A549 (cell line): ENCODE results near the gene SLAMF8. TPM values are rescaled to one million over a fixed set of nuclear protein-coding genes. Genes with fewer than 3 reads are reported as not detected.

ENCODE experiments used
- ATAC-seq, 2 experiments: fragments of 200-7000 bp in 1 of 2; fragments of >200 bp in 1 of 2; cut with Nextera tagmentation in 1 of 2; cut with Tn5 transposase in 1 of 2; 3 replicates each; pipeline versions ENCODE4 v1.8.0 to v1.9.1; 2018 to 2020; ENCODE audit warnings: mild to moderate bottlenecking in 1 of 2, moderate library complexity in 1 of 2
- CTCF ChIA-PET: fragments of 300-600 bp; sonication (Branson Sonifier 250); formaldehyde crosslinking; extraction: SDS; loops from one replicate; lab custom pipeline; 2021; ENCODE audit warnings: antibody characterized with exemption, inconsistent platforms; lab: Yijun Ruan, JAX
- POLR2A ChIA-PET: fragments of 350-600 bp; formaldehyde crosslinking; extraction: SDS; loops from one replicate; lab custom pipeline; 2021; ENCODE audit warnings: antibody characterized with exemption, inconsistent platforms; lab: Yijun Ruan, JAX
- DNase-seq, 2 experiments: peaks; one replicate each; pipeline versions ENCODE4 v3.0.0 to v3.0.0-alpha.2; 2011 to 2016; ENCODE audit warnings: low read depth in 1 of 2, low spot score in 1 of 2
- FAIRE-seq: peaks from 2 replicates; lab custom pipeline; 2011; peaks lifted over from hg19 to GRCh38; lab: Jason Lieb, UNC
- H3K27ac ChIP-seq, 2 experiments: fragments of >200 bp; sonication (Bioruptor Twin); formaldehyde crosslinking; 3 replicates each; pipeline ENCODE4 v1.5.1; 2016 to 2017
- H3K4me1 ChIP-seq: fragments of >200 bp; sonication (Bioruptor Twin); formaldehyde crosslinking; 3 replicates; pipeline ENCODE4 v1.6.1; 2016
- H3K4me2 ChIP-seq: fragments of >200 bp; sonication (Bioruptor Twin); formaldehyde crosslinking; 3 replicates; pipeline ENCODE4 v1.6.1; 2016
- H3K4me3 ChIP-seq: fragments of >200 bp; sonication (Bioruptor Twin); formaldehyde crosslinking; 3 replicates; pipeline ENCODE4 v1.5.1; 2016
- H3K9me3 ChIP-seq: fragments of >200 bp; sonication (Bioruptor Twin); formaldehyde crosslinking; 3 replicates; pipeline ENCODE4 v1.6.1; 2016
- ATOH8 ChIP-seq: fragments of 250-450 bp; sonication (Bioruptor Pico); IDR thresholded peaks from 2 replicates; pipeline ENCODE4 v1.5.0; 2020; ENCODE audit warnings: low read depth, mild to moderate bottlenecking, moderate library complexity
- BCL3 ChIP-seq: fragments of >200 bp; sonication (Bioruptor Twin); formaldehyde crosslinking; IDR thresholded peaks from 3 replicates; pipeline ENCODE4 v1.6.1; 2016
- CBX2 ChIP-seq: fragments of 200-600 bp; sonication (generic); IDR thresholded peaks from 2 replicates; pipeline ENCODE4 v1.6.1; 2016; ENCODE audit warnings: low read depth, mild to moderate bottlenecking, borderline replicate concordance
- CHD4 ChIP-seq: fragments of 200-600 bp; sonication (generic); IDR thresholded peaks from 2 replicates; pipeline ENCODE4 v1.6.1; 2016; ENCODE audit warnings: antibody characterized with exemption, mild to moderate bottlenecking, borderline replicate concordance
- CTCF ChIP-seq: fragments of >200 bp; sonication (Bioruptor Twin); formaldehyde crosslinking; IDR thresholded peaks from 3 replicates; pipeline ENCODE4 v1.5.1; 2016
- E2F6 ChIP-seq: IDR thresholded peaks from 2 replicates; pipeline ENCODE4 v1.6.1; 2012; ENCODE audit warnings: low read depth, borderline replicate concordance
- EHF ChIP-seq: fragments of 250-450 bp; sonication (Bioruptor Pico); IDR thresholded peaks from 2 replicates; pipeline ENCODE4 v1.5.0; 2020; ENCODE audit warnings: mild to moderate bottlenecking
- EP300 ChIP-seq, 2 experiments: fragments of >200 bp; sonication (Bioruptor Twin); formaldehyde crosslinking; IDR thresholded peaks; 2 replicates in 1 of 2; 3 replicates in 1 of 2; pipeline ENCODE4 v1.6.1; 2016 to 2017
- FOXS1 ChIP-seq: fragments of 250-450 bp; sonication (Bioruptor Pico); IDR thresholded peaks from 2 replicates; pipeline ENCODE4 v1.5.0; 2020; ENCODE audit warnings: mild to moderate bottlenecking, moderate library complexity
- HDAC2 ChIP-seq: fragments of 200-600 bp; sonication (generic); IDR thresholded peaks from 2 replicates; pipeline ENCODE4 v1.6.1; 2016
- HES2 ChIP-seq: fragments of >200 bp; sonication (Bioruptor Twin); formaldehyde crosslinking; IDR thresholded peaks from 2 replicates; pipeline ENCODE4 v1.6.1; 2016
- HOXA7 ChIP-seq: fragments of 250-450 bp; sonication (Bioruptor Pico); IDR thresholded peaks from 2 replicates; pipeline ENCODE4 v1.5.0; 2020; ENCODE audit warnings: mild to moderate bottlenecking, moderate library complexity
- HOXB13 ChIP-seq: fragments of 250-450 bp; sonication (Bioruptor Pico); IDR thresholded peaks from 2 replicates; pipeline ENCODE4 v1.5.0; 2020; ENCODE audit warnings: low read depth, mild to moderate bottlenecking, moderate library complexity
- HOXB5 ChIP-seq: fragments of 250-450 bp; sonication (Bioruptor Pico); IDR thresholded peaks from 2 replicates; pipeline ENCODE4 v1.5.0; 2020; ENCODE audit warnings: mild to moderate bottlenecking, moderate library complexity
- KDM1A ChIP-seq: fragments of 200-600 bp; sonication (generic); IDR thresholded peaks from 2 replicates; pipeline ENCODE4 v1.6.1; 2016; ENCODE audit warnings: low read depth, mild to moderate bottlenecking
- MYC ChIP-seq: IDR thresholded peaks from 2 replicates; pipeline ENCODE4 v1.6.1; 2012; ENCODE audit warnings: mild to moderate bottlenecking, inconsistent platforms, low read length, improper control_type of control experiment, borderline replicate concordance
- NPAS2 ChIP-seq: fragments of 250-450 bp; sonication (Bioruptor Pico); IDR thresholded peaks from 2 replicates; pipeline ENCODE4 v1.8.0; 2022; ENCODE audit warnings: mild to moderate bottlenecking, moderate library complexity, borderline replicate concordance
- NR3C1 ChIP-seq: fragments of >200 bp; sonication (Bioruptor Twin); formaldehyde crosslinking; IDR thresholded peaks from 3 replicates; pipeline ENCODE4 v1.6.1; 2017
- PHF8 ChIP-seq: fragments of 200-600 bp; sonication (generic); IDR thresholded peaks from 2 replicates; pipeline ENCODE4 v1.6.1; 2016; ENCODE audit warnings: low read depth, mild to moderate bottlenecking, antibody characterized with exemption, moderate library complexity, borderline replicate concordance
- POLR2A ChIP-seq: IDR thresholded peaks from 2 replicates; pipeline ENCODE4 v1.6.1; 2012; ENCODE audit warnings: mild to moderate bottlenecking, low read length
- POLR2AphosphoS2 ChIP-seq: conservative IDR thresholded peaks from 2 replicates; pipeline ENCODE4 v1.6.1; 2012; ENCODE audit warnings: low read length, improper control_type of control experiment, inconsistent platforms
- RAD21 ChIP-seq, 2 experiments: fragments of >200 bp in 1 of 2; sonication (Bioruptor Twin) in 1 of 2; formaldehyde crosslinking in 1 of 2; IDR thresholded peaks in 1 of 2; conservative IDR thresholded peaks in 1 of 2; 2 replicates in 1 of 2; 3 replicates in 1 of 2; pipeline ENCODE4 v1.6.1; 2012 to 2018; ENCODE audit warnings: inconsistent platforms in 1 of 2
- REST ChIP-seq: fragments of 200-600 bp; sonication (generic); IDR thresholded peaks from 2 replicates; pipeline ENCODE4 v1.6.1; 2016; ENCODE audit warnings: antibody characterized with exemption, mild to moderate bottlenecking, moderate library complexity
- SMC3 ChIP-seq: fragments of >200 bp; sonication (Bioruptor Twin); formaldehyde crosslinking; IDR thresholded peaks from 3 replicates; pipeline ENCODE4 v1.6.1; 2018; ENCODE audit warnings: inconsistent platforms
- SREBF2 ChIP-seq: fragments of 450-650 bp; IDR thresholded peaks from 2 replicates; pipeline ENCODE4 v1.6.1; 2014; ENCODE audit warnings: mild to moderate bottlenecking, moderate library complexity
- ZFP36 ChIP-seq: fragments of 450-650 bp; IDR thresholded peaks from 2 replicates; pipeline ENCODE4 v1.6.1; 2014; ENCODE audit warnings: borderline replicate concordance; ENCODE audit not compliant: partially characterized antibody
- WGBS: methylation state at CpG from one replicate; pipeline ENCODE4 v1.1.6; 2017; ENCODE audit errors: missing lambda C conversion rate; 5-methylcytosine and 5-hydroxymethylcytosine counted together
- polyA plus RNA-seq, 4 experiments: library from polyadenylated mRNA; depleted of rRNA in 3 of 4; stranded (reverse); fragments of >200 nt; fragmentation: RNase III in 1 of 4; extraction: RNeasy Plus Mini Kit Qiagen cat#74134 plus additional on column Dnase treatment in 1 of 4; gene quantifications; 2 replicates in 3 of 4; 3 replicates in 1 of 4; pipeline ENCODE4 v1.2.3, GENCODE V29; 2011 to 2017

SLAMF8 gene
- polyA plus RNA-seq, 2 of the 4 experiments (the other 2 are of a cell fraction) = not detected

- Histone ChIP-seq H3K9me3 (no peaks in the 10 kb centered on the region), H3K4me3 (no peak overlapping the region), H3K4me1 (no peaks in the 10 kb centered on the region), H3K4me2 (no peak overlapping the region), H3K27ac (no peak overlapping the region)
- TF ChIP-seq HDAC2 (no peak), FOXS1 (CRISPR knock-in tag) (no peak), POLR2AphosphoS2 (no peak), POLR2A (no peak), HES2 (no peak), SMC3 (no peak), CBX2 (no peak), ATOH8 (CRISPR knock-in tag) (no peak), BCL3 (no peak), CHD4 (no peak), SREBF2 (no peak), KDM1A (no peak), ZFP36 (no peak), MYC (no peak)
- DNase-seq (no peak), ATAC-seq (no peak), FAIRE-seq (no peak)
- POLR2A ChIA-PET = no interaction called here
- WGBS = 65% methylated on average over 7 of the region's 7 CpGs
- CTCF ChIA-PET = interaction anchor here (0.7 to 8.9 kb wide), 7 partner anchors 10 to 671 kb away, joined by 3 to 55 read pairs (median 4); no protein-coding TSS in a partner anchor
These were observed 4.9 kb downstream of the SLAMF8 start for GRCh38 chr1:159831412-159832141.

- Histone ChIP-seq H3K9me3 (no peaks in the 10 kb centered on the region), H3K4me1 (no peaks in the 10 kb centered on the region), H3K4me2 (no peak overlapping the region), H3K27ac (no peak overlapping the region), H3K4me3 (no peak overlapping the region)
- WGBS = 74% methylated on average over 2 of the region's 2 CpGs
- no peak for TF ChIP-seq ZFP36
- TF ChIP-seq CHD4 = no peak
- TF ChIP-seq NR3C1 = no peak
- TF ChIP-seq PHF8 = no peak
- no peak for TF ChIP-seq EP300 (IDR thresholded peaks at IDR 0.05)
- no peak for TF ChIP-seq RAD21 (conservative IDR thresholded peaks at IDR 0.05 in 1 of 2, IDR thresholded peaks at IDR 0.05 in 1 of 2)
- TF ChIP-seq HOXB5 (CRISPR knock-in tag) = no peak
- no peak for TF ChIP-seq KDM1A
- TF ChIP-seq FOXS1 (CRISPR knock-in tag) = no peak
- TF ChIP-seq REST = no peak
- TF ChIP-seq HOXA7 (CRISPR knock-in tag) = no peak
- no peak for TF ChIP-seq HDAC2
- TF ChIP-seq CTCF = no peak
- no peak for TF ChIP-seq E2F6
- no peak for TF ChIP-seq HOXB13 (CRISPR knock-in tag)
- no peak for TF ChIP-seq MYC
- TF ChIP-seq NPAS2 (CRISPR knock-in tag) = no peak
- no peak for TF ChIP-seq EHF
- FAIRE-seq = no peak
- ATAC-seq = no peak
- ChIA-PET CTCF (interaction anchor here (0.7 to 8.9 kb wide), 8 partner anchors 9 to 700 kb away, joined by 3 to 55 read pairs (median 3); no protein-coding TSS in a partner anchor), POLR2A (no interaction called here)
- DNase-seq = no peak
These were observed 5.6 kb downstream of the SLAMF8 start for GRCh38 chr1:159832309-159832708.
